Liver (tissue), 9 donors: ENCODE data around the gene LAPTM4A. TPM values are rescaled to one million over a fixed set of nuclear protein-coding genes. Genes with fewer than 3 reads are reported as not detected.

Experiments used
- DNase-seq: peaks from one replicate; pipeline ENCODE4 v3.0.0-alpha.2; 2017; ENCODE audit warnings: low spot score
- H3K27ac ChIP-seq, 2 donors: one replicate each; pipeline ENCODE4 v1.7.0; 2013; ENCODE audit warnings: inconsistent platforms in 2 of 2, low read length in 2 of 2, control low read depth in 1 of 2, low read depth in 1 of 2, mild to moderate bottlenecking in 1 of 2
- H3K27me3 ChIP-seq, 4 donors: one replicate each; pipeline versions ENCODE4 v1.6.1 to v1.7.0; 2013; ENCODE audit warnings: low read length in 3 of 4, inconsistent platforms in 1 of 4, mild to moderate bottlenecking in 1 of 4, moderate library complexity in 1 of 4; ENCODE audit not compliant: control insufficient read depth in 4 of 4, insufficient read depth in 4 of 4
- H3K36me3 ChIP-seq, 4 donors: one replicate each; pipeline versions ENCODE4 v1.6.1 to v1.7.0; 2013; ENCODE audit warnings: low read length in 3 of 4, mild to moderate bottlenecking in 3 of 4, low read depth in 1 of 4, moderate library complexity in 1 of 4; ENCODE audit not compliant: control insufficient read depth in 4 of 4, insufficient read depth in 3 of 4
- H3K4me1 ChIP-seq, 4 donors: one replicate each; pipeline versions ENCODE4 v1.6.1 to v1.7.0; 2013; ENCODE audit warnings: low read length in 3 of 4, mild to moderate bottlenecking in 3 of 4, moderate library complexity in 1 of 4; ENCODE audit not compliant: control insufficient read depth in 4 of 4, insufficient read depth in 4 of 4
- H3K4me3 ChIP-seq, 3 donors: one replicate each; pipeline versions ENCODE4 v1.6.1 to v1.7.0; 2013; ENCODE audit warnings: low read length in 3 of 3, control low read depth in 1 of 3, low read depth in 1 of 3, mild to moderate bottlenecking in 1 of 3
- H3K9ac ChIP-seq, 2 donors: one replicate each; pipeline ENCODE4 v1.7.0; 2013; ENCODE audit warnings: low read length in 2 of 2, mild to moderate bottlenecking in 2 of 2, moderate library complexity in 2 of 2, control low read depth in 1 of 2, low read depth in 1 of 2
- H3K9me3 ChIP-seq, 4 donors: one replicate each; pipeline versions ENCODE4 v1.6.1 to v1.7.0; 2013; ENCODE audit warnings: low read length in 3 of 4; ENCODE audit not compliant: control insufficient read depth in 4 of 4
- EGR1 ChIP-seq, 2 donors: IDR thresholded peaks; 2 replicates each; pipeline ENCODE4 v1.6.1; 2016 to 2018; ENCODE audit warnings: antibody characterized with exemption in 2 of 2, low read depth in 2 of 2
- FOXA1 ChIP-seq: IDR thresholded peaks from 2 replicates; pipeline ENCODE4 v1.6.1; 2016; ENCODE audit warnings: antibody characterized with exemption
- FOXA2 ChIP-seq: IDR thresholded peaks from 2 replicates; pipeline ENCODE4 v1.6.1; 2016; ENCODE audit warnings: antibody characterized with exemption
- GABPA ChIP-seq, 2 donors: IDR thresholded peaks in 1 of 2; conservative IDR thresholded peaks in 1 of 2; 2 replicates each; pipeline ENCODE4 v1.6.1; 2016; ENCODE audit warnings: antibody characterized with exemption in 2 of 2, mild to moderate bottlenecking in 1 of 2, moderate library complexity in 1 of 2
- HNF4A ChIP-seq, 2 donors: conservative IDR thresholded peaks; 2 replicates each; pipeline ENCODE4 v1.6.1; 2016; ENCODE audit warnings: antibody characterized with exemption in 2 of 2, mild to moderate bottlenecking in 2 of 2
- JUND ChIP-seq, 2 donors: IDR thresholded peaks; 2 replicates each; pipeline ENCODE4 v1.6.1; 2016; ENCODE audit warnings: antibody characterized with exemption in 2 of 2
- RXRA ChIP-seq, 2 donors: IDR thresholded peaks; 2 replicates each; pipeline ENCODE4 v1.6.1; 2017 to 2018; ENCODE audit warnings: antibody characterized with exemption in 2 of 2, mild to moderate bottlenecking in 1 of 2
- SP1 ChIP-seq: IDR thresholded peaks from 2 replicates; pipeline ENCODE4 v1.6.1; 2018; ENCODE audit warnings: antibody characterized with exemption, mild to moderate bottlenecking
- TAF1 ChIP-seq: conservative IDR thresholded peaks from 2 replicates; pipeline ENCODE4 v1.6.1; 2016; ENCODE audit warnings: antibody characterized with exemption, mild to moderate bottlenecking
- YY1 ChIP-seq: IDR thresholded peaks from 2 replicates; pipeline ENCODE4 v1.6.1; 2016; ENCODE audit warnings: antibody characterized with exemption, mild to moderate bottlenecking
- WGBS: extraction: QIAGEN DNeasy Blood & Tissue Kit; methylation state at CpG from one replicate; pipeline ENCODE4 v1.1.7; 2013; 5-methylcytosine and 5-hydroxymethylcytosine counted together
- polyA plus RNA-seq, 2 donors: library from polyadenylated mRNA; stranded (reverse) in 1 of 2; unstranded in 1 of 2; fragments of 200-250 nt in 1 of 2; fragments of >200 nt in 1 of 2; fragmentation: Nextera tagmentation in 1 of 2; extraction: Ambion mirVana in 1 of 2; gene quantifications; one replicate each; pipeline versions ENCODE4 v1.2.1 to v1.2.3, GENCODE V29; 2013 to 2015
- total RNA-seq, 2 donors: library from RNA; depleted of rRNA; stranded (reverse); fragments of >200 nt; gene quantifications; one replicate each; pipeline ENCODE4 v1.2.3, GENCODE V29; 2014
- TF ChIP-seq, protein P1 (sequence below): fragments of 150-350 bp; IDR thresholded peaks from 2 replicates; pipeline ENCODE4 v1.5.1; 2017; ENCODE audit warnings: improper control_type of control experiment, low read depth, low read length; ENCODE audit not compliant: missing input control
- TF ChIP-seq, protein P2 (sequence below): IDR thresholded peaks from 2 replicates; pipeline ENCODE4 v1.6.1; 2016; ENCODE audit warnings: antibody characterized with exemption
- TF ChIP-seq, protein P3 (sequence below): IDR thresholded peaks from 2 replicates; pipeline ENCODE4 v1.6.1; 2016; ENCODE audit warnings: antibody characterized with exemption, mild to moderate bottlenecking
- donor health status: healthy.
- donor health status: healthy.
- donor health status: healthy.
- donor health status: healthy.
- donor health status: healthy.

The LAPTM4A gene
- total and polyA plus RNA-seq, 4 donors, result 69.1 to 183 (median 122) TPM

DNA sequence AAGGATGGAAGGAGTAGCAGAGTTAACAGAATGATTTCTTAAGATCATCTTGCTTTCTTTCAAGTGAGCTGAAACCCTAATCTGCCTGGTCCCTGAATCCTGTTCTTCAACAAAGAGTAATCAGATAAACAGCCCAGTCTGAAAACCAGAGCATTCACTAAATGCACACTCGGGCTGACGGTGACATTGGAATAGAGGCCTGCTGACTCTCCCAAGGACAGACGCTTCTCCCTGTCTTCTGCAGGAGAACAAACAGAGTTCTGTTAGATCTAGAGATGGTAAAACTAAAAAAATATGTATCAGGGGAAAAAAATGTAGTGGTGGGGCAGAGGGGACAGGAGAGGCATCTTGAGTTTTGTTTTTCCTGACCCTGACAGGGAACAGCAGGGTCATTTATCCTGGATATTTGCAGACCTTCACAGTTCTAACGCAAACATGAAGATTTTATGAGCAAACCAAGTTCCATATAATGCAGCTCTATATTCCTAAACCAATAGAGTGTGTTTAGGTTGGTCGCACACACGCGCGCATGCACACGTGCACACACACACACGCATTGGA, 46.3 kb downstream of the LAPTM4A start:
- no peak for DNase-seq
- Histone ChIP-seq H3K27ac (no peak overlapping the region), H3K36me3 (no peaks in the 10 kb centered on the region), H3K9ac (no peak overlapping the region), H3K9me3 (no peaks in the 10 kb centered on the region), H3K4me3 (no peak overlapping the region), H3K27me3 (no peaks in the 10 kb centered on the region), H3K4me1 (no peaks in the 10 kb centered on the region)
- 85% methylated on average over 10 of the region's 10 CpGs for WGBS
- no peak for TF ChIP-seq YY1
- TF ChIP-seq RXRA (IDR thresholded peaks at IDR 0.05), result no peak
- TF ChIP-seq, protein P1, sequence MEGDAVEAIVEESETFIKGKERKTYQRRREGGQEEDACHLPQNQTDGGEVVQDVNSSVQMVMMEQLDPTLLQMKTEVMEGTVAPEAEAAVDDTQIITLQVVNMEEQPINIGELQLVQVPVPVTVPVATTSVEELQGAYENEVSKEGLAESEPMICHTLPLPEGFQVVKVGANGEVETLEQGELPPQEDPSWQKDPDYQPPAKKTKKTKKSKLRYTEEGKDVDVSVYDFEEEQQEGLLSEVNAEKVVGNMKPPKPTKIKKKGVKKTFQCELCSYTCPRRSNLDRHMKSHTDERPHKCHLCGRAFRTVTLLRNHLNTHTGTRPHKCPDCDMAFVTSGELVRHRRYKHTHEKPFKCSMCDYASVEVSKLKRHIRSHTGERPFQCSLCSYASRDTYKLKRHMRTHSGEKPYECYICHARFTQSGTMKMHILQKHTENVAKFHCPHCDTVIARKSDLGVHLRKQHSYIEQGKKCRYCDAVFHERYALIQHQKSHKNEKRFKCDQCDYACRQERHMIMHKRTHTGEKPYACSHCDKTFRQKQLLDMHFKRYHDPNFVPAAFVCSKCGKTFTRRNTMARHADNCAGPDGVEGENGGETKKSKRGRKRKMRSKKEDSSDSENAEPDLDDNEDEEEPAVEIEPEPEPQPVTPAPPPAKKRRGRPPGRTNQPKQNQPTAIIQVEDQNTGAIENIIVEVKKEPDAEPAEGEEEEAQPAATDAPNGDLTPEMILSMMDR, result no peak
- TF ChIP-seq GABPA (IDR thresholded peaks at IDR 0.05 in 1 of 2, conservative IDR thresholded peaks at IDR 0.05 in 1 of 2), result no peak
- TF ChIP-seq, protein P2, sequence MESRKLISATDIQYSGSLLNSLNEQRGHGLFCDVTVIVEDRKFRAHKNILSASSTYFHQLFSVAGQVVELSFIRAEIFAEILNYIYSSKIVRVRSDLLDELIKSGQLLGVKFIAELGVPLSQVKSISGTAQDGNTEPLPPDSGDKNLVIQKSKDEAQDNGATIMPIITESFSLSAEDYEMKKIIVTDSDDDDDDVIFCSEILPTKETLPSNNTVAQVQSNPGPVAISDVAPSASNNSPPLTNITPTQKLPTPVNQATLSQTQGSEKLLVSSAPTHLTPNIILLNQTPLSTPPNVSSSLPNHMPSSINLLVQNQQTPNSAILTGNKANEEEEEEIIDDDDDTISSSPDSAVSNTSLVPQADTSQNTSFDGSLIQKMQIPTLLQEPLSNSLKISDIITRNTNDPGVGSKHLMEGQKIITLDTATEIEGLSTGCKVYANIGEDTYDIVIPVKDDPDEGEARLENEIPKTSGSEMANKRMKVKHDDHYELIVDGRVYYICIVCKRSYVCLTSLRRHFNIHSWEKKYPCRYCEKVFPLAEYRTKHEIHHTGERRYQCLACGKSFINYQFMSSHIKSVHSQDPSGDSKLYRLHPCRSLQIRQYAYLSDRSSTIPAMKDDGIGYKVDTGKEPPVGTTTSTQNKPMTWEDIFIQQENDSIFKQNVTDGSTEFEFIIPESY, result no peak
- no peak for TF ChIP-seq EGR1 (IDR thresholded peaks at IDR 0.05; ENCODE audit: low read depth in 2 of 2)
- TF ChIP-seq JUND (IDR thresholded peaks at IDR 0.05), result no peak
- no peak for TF ChIP-seq FOXA1
- no peak for TF ChIP-seq TAF1
- TF ChIP-seq FOXA2, result no peak
- no peak for TF ChIP-seq HNF4A (conservative IDR thresholded peaks at IDR 0.05)
- TF ChIP-seq, protein P3, sequence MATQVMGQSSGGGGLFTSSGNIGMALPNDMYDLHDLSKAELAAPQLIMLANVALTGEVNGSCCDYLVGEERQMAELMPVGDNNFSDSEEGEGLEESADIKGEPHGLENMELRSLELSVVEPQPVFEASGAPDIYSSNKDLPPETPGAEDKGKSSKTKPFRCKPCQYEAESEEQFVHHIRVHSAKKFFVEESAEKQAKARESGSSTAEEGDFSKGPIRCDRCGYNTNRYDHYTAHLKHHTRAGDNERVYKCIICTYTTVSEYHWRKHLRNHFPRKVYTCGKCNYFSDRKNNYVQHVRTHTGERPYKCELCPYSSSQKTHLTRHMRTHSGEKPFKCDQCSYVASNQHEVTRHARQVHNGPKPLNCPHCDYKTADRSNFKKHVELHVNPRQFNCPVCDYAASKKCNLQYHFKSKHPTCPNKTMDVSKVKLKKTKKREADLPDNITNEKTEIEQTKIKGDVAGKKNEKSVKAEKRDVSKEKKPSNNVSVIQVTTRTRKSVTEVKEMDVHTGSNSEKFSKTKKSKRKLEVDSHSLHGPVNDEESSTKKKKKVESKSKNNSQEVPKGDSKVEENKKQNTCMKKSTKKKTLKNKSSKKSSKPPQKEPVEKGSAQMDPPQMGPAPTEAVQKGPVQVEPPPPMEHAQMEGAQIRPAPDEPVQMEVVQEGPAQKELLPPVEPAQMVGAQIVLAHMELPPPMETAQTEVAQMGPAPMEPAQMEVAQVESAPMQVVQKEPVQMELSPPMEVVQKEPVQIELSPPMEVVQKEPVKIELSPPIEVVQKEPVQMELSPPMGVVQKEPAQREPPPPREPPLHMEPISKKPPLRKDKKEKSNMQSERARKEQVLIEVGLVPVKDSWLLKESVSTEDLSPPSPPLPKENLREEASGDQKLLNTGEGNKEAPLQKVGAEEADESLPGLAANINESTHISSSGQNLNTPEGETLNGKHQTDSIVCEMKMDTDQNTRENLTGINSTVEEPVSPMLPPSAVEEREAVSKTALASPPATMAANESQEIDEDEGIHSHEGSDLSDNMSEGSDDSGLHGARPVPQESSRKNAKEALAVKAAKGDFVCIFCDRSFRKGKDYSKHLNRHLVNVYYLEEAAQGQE, result no peak
- no peak for TF ChIP-seq SP1

DNA sequence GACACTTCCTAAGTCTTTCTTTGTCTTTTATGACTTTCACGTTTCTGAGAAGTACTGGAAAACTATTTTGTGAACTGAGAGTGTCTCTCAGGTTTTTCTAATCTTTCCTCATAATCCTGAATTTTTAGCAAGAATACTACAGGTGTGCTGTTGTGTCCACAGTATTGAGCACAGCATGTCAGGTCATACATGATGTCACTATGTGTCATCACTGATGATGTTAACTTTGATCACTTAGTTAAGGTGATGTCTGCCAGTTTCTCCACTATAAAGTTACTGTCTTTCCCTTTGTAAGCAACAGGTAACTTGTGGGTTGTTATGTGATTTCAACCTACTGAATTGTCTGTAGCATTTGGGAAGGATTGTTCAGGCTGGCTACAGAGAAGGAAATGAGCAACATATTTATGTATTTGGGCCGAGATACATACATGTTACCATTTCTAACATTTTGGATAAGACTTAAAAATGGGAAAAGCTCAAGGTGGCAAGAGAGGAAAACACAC, 50.0 kb downstream of the LAPTM4A start:
- H3K4me1 ChIP-seq, result no peaks in the 10 kb centered on the region
- no peak overlapping the region for H3K9ac ChIP-seq
- no peak for TF ChIP-seq TAF1
- no peaks in the 10 kb centered on the region for H3K27me3 ChIP-seq
- H3K4me3 ChIP-seq, result no peak overlapping the region
- DNase-seq, result no peak
- H3K36me3 ChIP-seq, result no peaks in the 10 kb centered on the region
- 82% methylated on average over 2 of the region's 2 CpGs for WGBS
- H3K9me3 ChIP-seq, result no peaks in the 10 kb centered on the region
- no peak overlapping the region for H3K27ac ChIP-seq
